HepG2 (cell line): ENCODE data around the gene COQ8B. TPM values are rescaled to one million over a fixed set of nuclear protein-coding genes. Genes with fewer than 3 reads are reported as not detected.

ENCODE experiments used
- CERS6 ChIP-seq: sonication (generic); formaldehyde crosslinking; IDR thresholded peaks from 2 replicates; pipeline ENCODE4 v1.5.0; 2020; ENCODE audit warnings: missing genetic modification reagents
- CREBL2 ChIP-seq: sonication (generic); formaldehyde crosslinking; IDR thresholded peaks from 2 replicates; pipeline ENCODE4 v1.8.1; 2023; ENCODE audit warnings: missing genetic modification reagents, mild to moderate bottlenecking, borderline replicate concordance
- HMGXB4 ChIP-seq, 2 experiments: sonication (generic) in 1 of 2; formaldehyde crosslinking in 1 of 2; IDR thresholded peaks; 2 replicates each; pipeline versions ENCODE4 v1.4.0 to v1.6.1; 2018 to 2020; ENCODE audit warnings: missing genetic modification reagents in 2 of 2, borderline replicate concordance in 1 of 2, low read depth in 1 of 2, mild to moderate bottlenecking in 1 of 2, missing biosample characterization in 1 of 2
- KLF16 ChIP-seq, 2 experiments: sonication (generic) in 1 of 2; formaldehyde crosslinking in 1 of 2; IDR thresholded peaks; 2 replicates each; pipeline versions ENCODE4 v1.6.1 to v1.8.0; 2016 to 2023; ENCODE audit warnings: missing genetic modification reagents in 2 of 2, missing compliant biosample characterization in 1 of 2
- MAX ChIP-seq: IDR thresholded peaks from 2 replicates; pipeline ENCODE4 v1.6.1; 2012; ENCODE audit warnings: inconsistent platforms
- MIER2 ChIP-seq: IDR thresholded peaks from 2 replicates; pipeline ENCODE4 v1.6.1; 2016; ENCODE audit warnings: missing biosample characterization, missing genetic modification reagents
- MTA1 ChIP-seq: sonication (generic); formaldehyde crosslinking; IDR thresholded peaks from 2 replicates; pipeline ENCODE4 v1.4.0; 2020; ENCODE audit warnings: missing genetic modification reagents, mild to moderate bottlenecking, borderline replicate concordance
- NFYB ChIP-seq: sonication (generic); formaldehyde crosslinking; IDR thresholded peaks from 2 replicates; pipeline ENCODE4 v1.4.0; 2020; ENCODE audit warnings: missing genetic modification reagents
- SAP130 ChIP-seq: IDR thresholded peaks from 2 replicates; pipeline ENCODE4 v1.6.1; 2016; ENCODE audit warnings: low read depth
- SMAD1 ChIP-seq: sonication (generic); formaldehyde crosslinking; IDR thresholded peaks from 2 replicates; pipeline ENCODE4 v1.4.0; 2020; ENCODE audit warnings: missing genetic modification reagents, low read depth, mild to moderate bottlenecking, borderline replicate concordance
- USF2 ChIP-seq, 2 experiments: sonication (generic) in 1 of 2; formaldehyde crosslinking in 1 of 2; IDR thresholded peaks; 2 replicates each; pipeline versions ENCODE4 v1.5.1 to v1.6.1; 2011 to 2020; ENCODE audit warnings: borderline replicate concordance in 1 of 2, low read depth in 1 of 2, low read length in 1 of 2, mild to moderate bottlenecking in 1 of 2, missing genetic modification reagents in 1 of 2, moderate library complexity in 1 of 2
- ZBTB20 ChIP-seq: sonication (generic); formaldehyde crosslinking; IDR thresholded peaks from 2 replicates; pipeline ENCODE4 v1.8.1; 2023; ENCODE audit warnings: missing genetic modification reagents, low read depth, mild to moderate bottlenecking, borderline replicate concordance
- ZBTB4 ChIP-seq: sonication (generic); formaldehyde crosslinking; IDR thresholded peaks from 2 replicates; pipeline ENCODE4 v1.4.0; 2020; ENCODE audit warnings: missing genetic modification reagents, mild to moderate bottlenecking, borderline replicate concordance
- ZNF704 ChIP-seq: sonication (generic); formaldehyde crosslinking; IDR thresholded peaks from 2 replicates; pipeline ENCODE4 v1.8.1; 2023; ENCODE audit warnings: mild to moderate bottlenecking, inconsistent platforms, moderate library complexity, missing genetic modification reagents, borderline replicate concordance
- ZNF790 ChIP-seq: sonication (generic); formaldehyde crosslinking; IDR thresholded peaks from 2 replicates; pipeline ENCODE4 v1.8.0; 2022; ENCODE audit warnings: missing genetic modification reagents, mild to moderate bottlenecking, borderline replicate concordance
- ZSCAN25 ChIP-seq: sonication (generic); formaldehyde crosslinking; IDR thresholded peaks from 2 replicates; pipeline ENCODE4 v1.8.0; 2022; ENCODE audit warnings: mild to moderate bottlenecking, missing genetic modification reagents
- polyA plus RNA-seq, 8 experiments: library from polyadenylated mRNA; depleted of rRNA in 3 of 8; stranded (reverse) in 7 of 8; unstranded in 1 of 8; fragments of >200 nt; fragmentation: Illumina TruSeq in 4 of 8; extraction: Trizol in 4 of 8; gene quantifications; 2 replicates each; pipeline versions ENCODE4 v1.2.1 to v1.2.3, GENCODE V29; 2011 to 2016; ENCODE audit warnings: low read depth in 4 of 8, missing spikeins in 1 of 8, mixed read lengths in 1 of 8; ENCODE audit not compliant: insufficient read depth in 1 of 8
- total RNA-seq, 5 experiments: library from RNA; depleted of rRNA; stranded (reverse); fragments of >200 nt; fragmentation: Illumina TruSeq; extraction: Trizol; gene quantifications; 2 replicates each; pipeline ENCODE4 v1.2.3, GENCODE V29; 2016; ENCODE audit warnings: low read depth in 1 of 5

The COQ8B gene
- total and polyA plus RNA-seq, 2 of the 13 experiments (the other 11 are each of a cell fraction or from before 2014, with no cell fraction given), result 12.3 to 17.2 TPM

GRCh38 chr19:40750058-40750873 is 33.6 kb upstream of the COQ8B start, which contains the start of gene ACTMAP (continued):
- peak in 1 of 2 experiments; percentile 54; a peak in 1 of 4 replicates for TF ChIP-seq HMGXB4 (CRISPR knock-in tag; IDR thresholded peaks at IDR 0.05; ENCODE audit: borderline replicate concordance in 1 of 2, low read depth in 1 of 2)
- no peak for TF ChIP-seq MTA1 (CRISPR knock-in tag)
- peak; percentile 100 for TF ChIP-seq USF2 (IDR thresholded peaks at IDR 0.05; ENCODE audit: low read depth, low read length)
- peak; percentile 98; the same call in 1 of the 2 replicates for TF ChIP-seq USF2 (CRISPR knock-in tag; IDR thresholded peaks at IDR 0.05; ENCODE audit: borderline replicate concordance)
- no peak for TF ChIP-seq SMAD1 (CRISPR knock-in tag)
- TF ChIP-seq ZNF790 (CRISPR knock-in tag), result no peak; the same call in 1 of the 2 replicates
- no peak for TF ChIP-seq CERS6 (CRISPR knock-in tag)
- no peak; the same call in 1 of the 2 replicates for TF ChIP-seq CREBL2
- peak; percentile 87 for TF ChIP-seq NFYB (CRISPR knock-in tag)
- no peak for TF ChIP-seq ZBTB4 (CRISPR knock-in tag)
- TF ChIP-seq ZNF704 (CRISPR knock-in tag), result no peak
- TF ChIP-seq KLF16 (CRISPR knock-in tag; IDR thresholded peaks at IDR 0.05), result 0 out of 4 replicates have a peak, but pooled peaks of 1 of the 2 experiments have one; percentile 29
- TF ChIP-seq SAP130 (CRISPR knock-in tag), result peak; percentile 88
- TF ChIP-seq MIER2 (CRISPR knock-in tag), result no peak; the same call in 1 of the 2 replicates
- peak; percentile 91 for TF ChIP-seq MAX
- no peak for TF ChIP-seq ZBTB20 (CRISPR knock-in tag)
- TF ChIP-seq ZSCAN25 (CRISPR knock-in tag), result no peak
